GM19239 (cell line): Measurements from ENCODE around the gene PIAS3.
"Not testable (repeated sequence)": the region's sequence is repeated elsewhere in the genome, so short reads cannot be mapped to it uniquely, and the experiment has no call there.

Experiments used
- DNase-seq: peaks from one replicate; pipeline ENCODE4 v3.0.0; 2011; ENCODE audit warnings: low spot score; ENCODE audit not compliant: insufficient read length
- FAIRE-seq: peaks from 2 replicates; lab custom pipeline; 2011; peaks lifted over from hg19 to GRCh38; lab: Jason Lieb, UNC

The PIAS3 gene

GRCh38 chr1:145877923-145878486 is 19.1 kb upstream of the PIAS3 start:
- DNase-seq (no peak), FAIRE-seq (no peak)

- no peak for DNase-seq
- FAIRE-seq = no peak
Measured at GRCh38 chr1:145874646-145875045, 15.8 kb upstream of the PIAS3 start.

DNA sequence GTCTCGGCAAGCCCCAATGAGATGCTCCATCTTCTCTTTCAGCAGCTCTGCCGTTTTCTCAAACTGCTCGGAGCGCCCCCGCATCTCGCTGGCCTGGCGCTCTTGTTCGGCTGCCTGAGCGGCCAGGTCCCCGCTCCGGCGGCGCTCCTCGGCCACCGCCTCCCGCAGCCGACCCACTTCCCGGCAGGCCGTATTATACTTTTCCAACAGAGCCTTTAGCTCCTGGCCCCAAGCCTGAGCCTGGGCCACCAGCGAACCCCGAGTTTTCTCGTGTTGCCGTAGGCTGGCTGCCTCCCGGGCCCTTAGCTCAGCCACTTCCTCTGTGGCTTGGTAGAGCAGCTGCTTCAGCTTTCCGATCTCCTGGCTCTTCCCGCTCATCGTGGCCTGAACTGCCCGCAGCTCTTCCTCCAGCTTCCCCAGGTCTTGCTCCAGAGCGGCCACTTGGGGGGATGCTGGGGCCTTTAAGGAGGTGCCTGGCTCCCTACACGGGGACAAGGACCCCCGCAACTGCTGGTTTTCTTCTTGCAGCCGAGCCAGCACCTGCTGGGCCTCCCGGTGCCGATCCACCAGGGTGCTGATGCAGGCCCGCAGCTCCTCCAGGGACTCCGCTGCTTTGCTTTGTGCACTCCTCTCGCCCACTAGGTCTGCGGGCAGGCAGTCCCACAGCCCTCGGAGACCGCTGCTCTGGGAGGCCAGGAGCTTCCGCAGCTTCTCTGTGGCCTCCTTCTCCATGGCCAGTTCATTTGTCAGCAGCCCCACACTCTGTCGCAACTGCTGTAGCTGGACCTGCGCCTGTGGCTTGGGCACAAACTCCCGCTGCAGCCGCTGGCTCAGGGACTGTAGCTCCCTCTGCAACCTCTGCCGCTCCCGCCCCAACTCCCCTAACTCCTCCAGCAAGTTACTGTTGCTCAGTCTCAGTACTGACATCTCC is 13.4 kb upstream of the PIAS3 start:
- peak; percentile 33 for DNase-seq
- peak; percentile 52 for FAIRE-seq

GRCh38 chr1:145868232-145868631 is 9.4 kb upstream of the PIAS3 start:
- FAIRE-seq = no peak
- no peak for DNase-seq

GRCh38 chr1:145863282-145864018 is 4.6 kb upstream of the PIAS3 start:
- FAIRE-seq (no peak), DNase-seq (no peak)

DNA sequence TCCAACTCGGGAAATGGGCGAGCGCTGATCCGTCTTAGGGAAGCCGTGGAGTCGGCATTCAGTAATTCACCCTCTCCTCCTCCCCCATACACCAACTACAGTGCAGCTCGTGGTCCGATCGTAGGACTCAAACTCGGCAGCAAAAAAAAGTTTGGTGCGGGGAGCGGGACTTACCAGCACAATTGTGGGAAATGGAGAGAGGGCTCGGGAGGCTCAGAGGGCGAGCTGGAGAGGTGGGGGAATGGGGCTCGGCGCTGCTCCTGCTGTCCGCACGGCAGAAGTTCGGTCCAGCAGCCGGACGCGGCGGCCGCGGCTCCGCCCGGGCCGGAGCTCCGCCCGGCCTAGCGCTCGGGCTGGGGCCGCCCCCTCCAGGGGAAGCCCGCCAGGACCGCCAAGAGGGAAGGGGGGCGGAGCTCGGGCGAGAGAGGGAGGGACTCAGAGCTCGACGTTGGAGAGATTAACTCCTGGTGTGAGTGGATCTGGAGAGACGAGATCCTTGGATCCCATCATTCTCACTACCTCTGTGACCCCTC is 676 bp upstream of the PIAS3 start:
- FAIRE-seq (peak; percentile 88), DNase-seq (peak; percentile 74)

DNA sequence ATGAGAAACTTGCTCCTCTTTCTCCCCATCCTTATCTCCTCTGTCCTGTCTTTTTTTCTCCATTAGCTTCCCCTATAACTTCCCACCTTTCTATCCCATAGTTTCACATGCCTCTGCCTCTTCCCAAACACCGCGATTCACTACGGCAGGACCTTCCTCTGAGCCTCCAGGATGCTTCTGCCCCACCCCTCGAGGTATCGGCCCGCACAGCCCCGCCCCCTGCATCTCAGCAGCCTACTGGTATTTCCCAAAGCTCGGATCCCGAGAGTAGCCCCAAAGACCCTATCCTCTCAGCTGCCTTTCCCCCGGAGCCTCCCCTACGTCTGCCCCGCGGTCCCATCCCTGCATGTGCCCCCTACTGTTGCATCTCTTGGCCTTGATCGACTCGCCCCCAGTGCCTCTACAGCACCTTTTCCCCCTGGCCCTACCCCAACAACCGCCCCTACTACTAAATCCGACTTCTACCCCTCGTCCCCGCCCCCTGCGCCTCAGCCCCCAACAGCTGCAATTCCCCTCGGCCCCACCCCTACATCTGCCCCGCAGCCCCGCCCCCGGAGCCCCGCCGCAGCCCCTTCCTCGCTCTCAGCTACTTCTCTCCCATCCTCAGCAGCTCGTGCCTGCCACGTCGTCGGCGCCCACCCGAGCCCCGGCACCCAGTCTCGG is 512 bp downstream of the PIAS3 start:
- peak; percentile 28 for DNase-seq
- FAIRE-seq = peak; percentile 90

- no peak for FAIRE-seq
- no peak for DNase-seq
Measured at GRCh38 chr1:145857170-145857569, 1.7 kb downstream of the PIAS3 start.

DNA sequence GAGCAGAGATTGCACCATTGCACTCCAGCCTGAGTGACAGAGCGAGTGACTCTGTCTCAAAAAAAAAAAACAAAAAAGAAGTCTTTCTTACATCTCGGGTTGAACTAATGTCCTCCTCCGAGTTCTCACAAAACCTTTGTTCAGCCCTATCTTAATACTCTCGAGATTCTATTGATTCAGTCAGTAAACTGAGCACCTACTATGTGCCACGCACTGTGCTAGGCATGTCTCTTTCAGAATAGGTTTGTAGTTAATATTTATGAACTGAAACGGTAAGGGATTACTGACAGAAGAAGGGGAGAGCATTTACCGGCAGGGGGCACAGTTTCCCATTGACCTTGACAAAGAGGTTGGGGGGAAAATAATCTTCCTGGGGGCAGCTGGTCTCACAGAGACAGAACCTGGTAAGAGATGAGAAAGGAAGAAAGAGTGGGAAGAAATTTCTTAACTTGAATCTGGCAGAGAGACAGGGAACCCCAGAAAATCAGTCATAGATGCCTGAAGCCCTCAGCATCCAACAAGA is 3.4 kb downstream of the PIAS3 start:
- FAIRE-seq (no peak), DNase-seq (no peak)

- DNase-seq = no peak
Measured at GRCh38 chr1:145849356-145850160, 9.3 kb downstream of the PIAS3 start.

GRCh38 chr1:145847827-145848226 is 11.1 kb downstream of the PIAS3 start:
- FAIRE-seq = no peak
- no peak for DNase-seq

More at GRCh38 chr1:145849356-145850160, 9.3 kb downstream of the PIAS3 start:
- no peak for FAIRE-seq

GRCh38 chr1:145846201-145846612 is 12.7 kb downstream of the PIAS3 start:
- DNase-seq = peak; percentile 45
- peak; percentile 80 for FAIRE-seq

- DNase-seq = peak; percentile 76
- no peak for FAIRE-seq
Measured at GRCh38 chr1:145845514-145846161, 13.2 kb downstream of the PIAS3 start, which contains the start of gene NUDT17. TSS of gene NUDT17 (plus strand) at chr1:145845630. CDS start at chr1:145845641, 11 bp downstream.

GRCh38 chr1:145845144-145845513 is 13.8 kb downstream of the PIAS3 start:
- FAIRE-seq (peak; percentile 92), DNase-seq (peak; percentile 48)

- no peak for DNase-seq
- FAIRE-seq = no peak
Measured at GRCh38 chr1:145843031-145843430, 15.8 kb downstream of the PIAS3 start.

GRCh38 chr1:145837656-145838055 is 21.2 kb downstream of the PIAS3 start:
- DNase-seq (no peak), FAIRE-seq (no peak)

DNA sequence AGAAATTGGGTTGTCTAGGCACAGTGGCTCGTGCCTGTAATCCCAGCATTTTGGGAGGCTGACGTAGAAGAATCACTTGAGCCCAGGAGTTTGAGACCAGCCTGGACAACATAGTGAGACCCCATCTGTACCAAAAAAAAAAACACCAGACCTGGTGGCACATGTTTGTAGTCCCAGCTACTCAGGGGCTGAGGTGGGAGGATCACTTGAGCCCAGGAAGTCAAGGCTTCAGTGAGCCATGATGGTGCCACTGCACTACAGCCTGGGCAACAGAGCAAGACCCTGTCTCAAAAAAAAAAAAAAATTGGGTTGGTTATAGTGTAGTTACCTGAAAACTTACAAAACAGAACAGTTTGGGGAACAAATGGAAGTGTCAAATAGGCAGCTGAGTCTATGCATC is 28.1 kb downstream of the PIAS3 start:
- not testable (repeated sequence) for FAIRE-seq, DNase-seq

DNA sequence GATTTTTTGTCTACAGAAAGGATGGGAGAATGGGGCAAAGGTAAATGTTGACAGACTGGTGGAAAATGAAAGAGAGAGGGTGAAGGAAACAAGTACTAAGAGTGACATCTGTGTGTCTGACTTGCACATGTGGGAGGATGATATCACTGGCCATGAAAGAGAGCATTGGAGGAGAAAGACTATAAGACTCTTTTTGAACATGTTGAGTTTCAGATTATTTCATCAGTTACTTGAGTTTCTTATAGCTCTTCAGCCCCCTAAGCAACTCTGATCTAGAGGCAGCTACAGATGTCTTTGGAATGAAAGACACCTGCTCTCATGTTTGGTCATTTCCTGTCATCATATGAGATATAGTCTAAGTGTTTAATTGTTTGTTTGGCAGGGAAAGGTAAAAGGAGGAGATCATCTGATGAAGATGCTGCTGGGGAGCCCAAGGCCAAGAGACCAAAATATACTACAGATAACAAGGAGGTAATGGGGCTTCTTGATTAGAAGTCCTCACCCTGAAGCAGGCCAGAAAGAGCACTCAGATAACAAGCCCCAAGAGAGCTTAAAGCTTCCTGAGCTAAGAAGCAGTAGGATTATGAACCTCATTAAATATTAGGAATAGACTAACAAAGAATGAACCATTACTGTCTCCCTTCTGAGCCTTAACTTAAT is 30.4 kb downstream of the PIAS3 start:
- FAIRE-seq (no peak), DNase-seq (no peak)
